Liver (tissue), 9 donors: Measurements from ENCODE around the gene HPCAL1. TPM values are rescaled to one million over a fixed set of nuclear protein-coding genes. Genes with fewer than 3 reads are reported as not detected.

Experiments used
- DNase-seq: peaks from one replicate; pipeline ENCODE4 v3.0.0-alpha.2; 2017; ENCODE audit warnings: low spot score
- H3K27ac ChIP-seq, 2 donors: one replicate each; pipeline ENCODE4 v1.7.0; 2013; ENCODE audit warnings: inconsistent platforms in 2 of 2, low read length in 2 of 2, control low read depth in 1 of 2, low read depth in 1 of 2, mild to moderate bottlenecking in 1 of 2
- H3K27me3 ChIP-seq, 4 donors: one replicate each; pipeline versions ENCODE4 v1.6.1 to v1.7.0; 2013; ENCODE audit warnings: low read length in 3 of 4, inconsistent platforms in 1 of 4, mild to moderate bottlenecking in 1 of 4, moderate library complexity in 1 of 4; ENCODE audit not compliant: control insufficient read depth in 4 of 4, insufficient read depth in 4 of 4
- H3K36me3 ChIP-seq, 4 donors: one replicate each; pipeline versions ENCODE4 v1.6.1 to v1.7.0; 2013; ENCODE audit warnings: low read length in 3 of 4, mild to moderate bottlenecking in 3 of 4, low read depth in 1 of 4, moderate library complexity in 1 of 4; ENCODE audit not compliant: control insufficient read depth in 4 of 4, insufficient read depth in 3 of 4
- H3K4me1 ChIP-seq, 4 donors: one replicate each; pipeline versions ENCODE4 v1.6.1 to v1.7.0; 2013; ENCODE audit warnings: low read length in 3 of 4, mild to moderate bottlenecking in 3 of 4, moderate library complexity in 1 of 4; ENCODE audit not compliant: control insufficient read depth in 4 of 4, insufficient read depth in 4 of 4
- H3K4me3 ChIP-seq, 3 donors: one replicate each; pipeline versions ENCODE4 v1.6.1 to v1.7.0; 2013; ENCODE audit warnings: low read length in 3 of 3, control low read depth in 1 of 3, low read depth in 1 of 3, mild to moderate bottlenecking in 1 of 3
- H3K9ac ChIP-seq, 2 donors: one replicate each; pipeline ENCODE4 v1.7.0; 2013; ENCODE audit warnings: low read length in 2 of 2, mild to moderate bottlenecking in 2 of 2, moderate library complexity in 2 of 2, control low read depth in 1 of 2, low read depth in 1 of 2
- H3K9me3 ChIP-seq, 4 donors: one replicate each; pipeline versions ENCODE4 v1.6.1 to v1.7.0; 2013; ENCODE audit warnings: low read length in 3 of 4; ENCODE audit not compliant: control insufficient read depth in 4 of 4
- EGR1 ChIP-seq, 2 donors: IDR thresholded peaks; 2 replicates each; pipeline ENCODE4 v1.6.1; 2016 to 2018; ENCODE audit warnings: antibody characterized with exemption in 2 of 2, low read depth in 2 of 2
- FOXA1 ChIP-seq: IDR thresholded peaks from 2 replicates; pipeline ENCODE4 v1.6.1; 2016; ENCODE audit warnings: antibody characterized with exemption
- FOXA2 ChIP-seq: IDR thresholded peaks from 2 replicates; pipeline ENCODE4 v1.6.1; 2016; ENCODE audit warnings: antibody characterized with exemption
- GABPA ChIP-seq, 2 donors: IDR thresholded peaks in 1 of 2; conservative IDR thresholded peaks in 1 of 2; 2 replicates each; pipeline ENCODE4 v1.6.1; 2016; ENCODE audit warnings: antibody characterized with exemption in 2 of 2, mild to moderate bottlenecking in 1 of 2, moderate library complexity in 1 of 2
- HNF4A ChIP-seq, 2 donors: conservative IDR thresholded peaks; 2 replicates each; pipeline ENCODE4 v1.6.1; 2016; ENCODE audit warnings: antibody characterized with exemption in 2 of 2, mild to moderate bottlenecking in 2 of 2
- HNF4G ChIP-seq: IDR thresholded peaks from 2 replicates; pipeline ENCODE4 v1.6.1; 2016; ENCODE audit warnings: antibody characterized with exemption
- JUND ChIP-seq, 2 donors: IDR thresholded peaks; 2 replicates each; pipeline ENCODE4 v1.6.1; 2016; ENCODE audit warnings: antibody characterized with exemption in 2 of 2
- NR2F2 ChIP-seq: IDR thresholded peaks from 2 replicates; pipeline ENCODE4 v1.6.1; 2016; ENCODE audit warnings: antibody characterized with exemption
- RAD21 ChIP-seq, 2 donors: IDR thresholded peaks; 2 replicates each; pipeline ENCODE4 v1.6.1; 2016; ENCODE audit warnings: antibody characterized with exemption in 2 of 2, mild to moderate bottlenecking in 2 of 2
- RXRA ChIP-seq, 2 donors: IDR thresholded peaks; 2 replicates each; pipeline ENCODE4 v1.6.1; 2017 to 2018; ENCODE audit warnings: antibody characterized with exemption in 2 of 2, mild to moderate bottlenecking in 1 of 2
- SP1 ChIP-seq: IDR thresholded peaks from 2 replicates; pipeline ENCODE4 v1.6.1; 2018; ENCODE audit warnings: antibody characterized with exemption, mild to moderate bottlenecking
- TAF1 ChIP-seq: conservative IDR thresholded peaks from 2 replicates; pipeline ENCODE4 v1.6.1; 2016; ENCODE audit warnings: antibody characterized with exemption, mild to moderate bottlenecking
- YY1 ChIP-seq: IDR thresholded peaks from 2 replicates; pipeline ENCODE4 v1.6.1; 2016; ENCODE audit warnings: antibody characterized with exemption, mild to moderate bottlenecking
- ZBTB33 ChIP-seq: IDR thresholded peaks from 2 replicates; pipeline ENCODE4 v1.6.1; 2016; ENCODE audit warnings: antibody characterized with exemption
- WGBS: extraction: QIAGEN DNeasy Blood & Tissue Kit; methylation state at CpG from one replicate; pipeline ENCODE4 v1.1.7; 2013; 5-methylcytosine and 5-hydroxymethylcytosine counted together
- polyA plus RNA-seq, 2 donors: library from polyadenylated mRNA; stranded (reverse) in 1 of 2; unstranded in 1 of 2; fragments of 200-250 nt in 1 of 2; fragments of >200 nt in 1 of 2; fragmentation: Nextera tagmentation in 1 of 2; extraction: Ambion mirVana in 1 of 2; gene quantifications; one replicate each; pipeline versions ENCODE4 v1.2.1 to v1.2.3, GENCODE V29; 2013 to 2015
- total RNA-seq, 2 donors: library from RNA; depleted of rRNA; stranded (reverse); fragments of >200 nt; gene quantifications; one replicate each; pipeline ENCODE4 v1.2.3, GENCODE V29; 2014
- TF ChIP-seq, protein P1 (sequence below): IDR thresholded peaks from 2 replicates; pipeline ENCODE4 v1.6.1; 2016; ENCODE audit warnings: antibody characterized with exemption, mild to moderate bottlenecking
- TF ChIP-seq, protein P2 (sequence below): IDR thresholded peaks from 2 replicates; pipeline ENCODE4 v1.6.1; 2016; ENCODE audit warnings: antibody characterized with exemption
- TF ChIP-seq, protein P3 (sequence below): IDR thresholded peaks from 2 replicates; pipeline ENCODE4 v1.6.1; 2016; ENCODE audit warnings: antibody characterized with exemption
- TF ChIP-seq, protein P4 (sequence below): fragments of 150-350 bp; IDR thresholded peaks from 2 replicates; pipeline ENCODE4 v1.5.1; 2017; ENCODE audit warnings: improper control_type of control experiment, low read depth, low read length; ENCODE audit not compliant: missing input control
- donor health status: healthy.
- donor health status: healthy.
- donor health status: healthy.
- donor health status: healthy.
- donor health status: healthy.

HPCAL1 gene
- total and polyA plus RNA-seq, 4 donors, result 17.3 to 27.9 (median 22.9) TPM

- H3K4me1 ChIP-seq, result peaks cover 20 to 56% (median 40%) of the 10 kb centered on the region in 4 donors
- WGBS, result 94% methylated on average over 1 of the region's 1 CpG
- no peak for TF ChIP-seq TAF1
- no peak for DNase-seq
- H3K4me3 ChIP-seq, result no peak overlapping the region
- no peak overlapping the region for H3K9ac ChIP-seq
- no peak overlapping the region for H3K27ac ChIP-seq
- H3K36me3 ChIP-seq, result no peaks in the 10 kb centered on the region
- no peaks in the 10 kb centered on the region for H3K9me3 ChIP-seq
- no peaks in the 10 kb centered on the region for H3K27me3 ChIP-seq
These were observed 67.7 kb downstream of the HPCAL1 start for GRCh38 chr2:10370390-10370789.

- Histone ChIP-seq H3K27me3 (no peaks in the 10 kb centered on the region), H3K27ac (no peak overlapping the region), H3K4me1 (peaks cover 16 to 51% (median 38%) of the 10 kb centered on the region in 4 donors), H3K4me3 (no peak overlapping the region), H3K36me3 (peaks cover 0 to 2% (median 0%) of the 10 kb centered on the region in 4 donors), H3K9ac (no peak overlapping the region), H3K9me3 (no peaks in the 10 kb centered on the region)
- DNase-seq, result peak; percentile 55
- peak; percentile 56 to 75 for TF ChIP-seq HNF4A (conservative IDR thresholded peaks at IDR 0.05)
- TF ChIP-seq, protein P1, sequence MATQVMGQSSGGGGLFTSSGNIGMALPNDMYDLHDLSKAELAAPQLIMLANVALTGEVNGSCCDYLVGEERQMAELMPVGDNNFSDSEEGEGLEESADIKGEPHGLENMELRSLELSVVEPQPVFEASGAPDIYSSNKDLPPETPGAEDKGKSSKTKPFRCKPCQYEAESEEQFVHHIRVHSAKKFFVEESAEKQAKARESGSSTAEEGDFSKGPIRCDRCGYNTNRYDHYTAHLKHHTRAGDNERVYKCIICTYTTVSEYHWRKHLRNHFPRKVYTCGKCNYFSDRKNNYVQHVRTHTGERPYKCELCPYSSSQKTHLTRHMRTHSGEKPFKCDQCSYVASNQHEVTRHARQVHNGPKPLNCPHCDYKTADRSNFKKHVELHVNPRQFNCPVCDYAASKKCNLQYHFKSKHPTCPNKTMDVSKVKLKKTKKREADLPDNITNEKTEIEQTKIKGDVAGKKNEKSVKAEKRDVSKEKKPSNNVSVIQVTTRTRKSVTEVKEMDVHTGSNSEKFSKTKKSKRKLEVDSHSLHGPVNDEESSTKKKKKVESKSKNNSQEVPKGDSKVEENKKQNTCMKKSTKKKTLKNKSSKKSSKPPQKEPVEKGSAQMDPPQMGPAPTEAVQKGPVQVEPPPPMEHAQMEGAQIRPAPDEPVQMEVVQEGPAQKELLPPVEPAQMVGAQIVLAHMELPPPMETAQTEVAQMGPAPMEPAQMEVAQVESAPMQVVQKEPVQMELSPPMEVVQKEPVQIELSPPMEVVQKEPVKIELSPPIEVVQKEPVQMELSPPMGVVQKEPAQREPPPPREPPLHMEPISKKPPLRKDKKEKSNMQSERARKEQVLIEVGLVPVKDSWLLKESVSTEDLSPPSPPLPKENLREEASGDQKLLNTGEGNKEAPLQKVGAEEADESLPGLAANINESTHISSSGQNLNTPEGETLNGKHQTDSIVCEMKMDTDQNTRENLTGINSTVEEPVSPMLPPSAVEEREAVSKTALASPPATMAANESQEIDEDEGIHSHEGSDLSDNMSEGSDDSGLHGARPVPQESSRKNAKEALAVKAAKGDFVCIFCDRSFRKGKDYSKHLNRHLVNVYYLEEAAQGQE, result no peak
- TF ChIP-seq, protein P2, sequence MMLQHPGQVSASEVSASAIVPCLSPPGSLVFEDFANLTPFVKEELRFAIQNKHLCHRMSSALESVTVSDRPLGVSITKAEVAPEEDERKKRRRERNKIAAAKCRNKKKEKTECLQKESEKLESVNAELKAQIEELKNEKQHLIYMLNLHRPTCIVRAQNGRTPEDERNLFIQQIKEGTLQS, result no peak
- TF ChIP-seq TAF1, result no peak
- no peak for TF ChIP-seq EGR1 (IDR thresholded peaks at IDR 0.05; ENCODE audit: low read depth in 2 of 2)
- no peak for TF ChIP-seq FOXA1
- TF ChIP-seq JUND (IDR thresholded peaks at IDR 0.05), result no peak
- TF ChIP-seq RXRA (IDR thresholded peaks at IDR 0.05), result peak; percentile 58 to 84
- TF ChIP-seq HNF4G, result no peak
- no peak for TF ChIP-seq ZBTB33
- TF ChIP-seq, protein P3, sequence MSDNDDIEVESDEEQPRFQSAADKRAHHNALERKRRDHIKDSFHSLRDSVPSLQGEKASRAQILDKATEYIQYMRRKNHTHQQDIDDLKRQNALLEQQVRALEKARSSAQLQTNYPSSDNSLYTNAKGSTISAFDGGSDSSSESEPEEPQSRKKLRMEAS, result no peak
- TF ChIP-seq NR2F2, result no peak
- TF ChIP-seq RAD21 (IDR thresholded peaks at IDR 0.05), result peak in 1 of 2 donors; percentile 53
- no peak for TF ChIP-seq FOXA2
- no peak for TF ChIP-seq YY1
- no peak for TF ChIP-seq GABPA (IDR thresholded peaks at IDR 0.05 in 1 of 2, conservative IDR thresholded peaks at IDR 0.05 in 1 of 2)
- TF ChIP-seq, protein P4, sequence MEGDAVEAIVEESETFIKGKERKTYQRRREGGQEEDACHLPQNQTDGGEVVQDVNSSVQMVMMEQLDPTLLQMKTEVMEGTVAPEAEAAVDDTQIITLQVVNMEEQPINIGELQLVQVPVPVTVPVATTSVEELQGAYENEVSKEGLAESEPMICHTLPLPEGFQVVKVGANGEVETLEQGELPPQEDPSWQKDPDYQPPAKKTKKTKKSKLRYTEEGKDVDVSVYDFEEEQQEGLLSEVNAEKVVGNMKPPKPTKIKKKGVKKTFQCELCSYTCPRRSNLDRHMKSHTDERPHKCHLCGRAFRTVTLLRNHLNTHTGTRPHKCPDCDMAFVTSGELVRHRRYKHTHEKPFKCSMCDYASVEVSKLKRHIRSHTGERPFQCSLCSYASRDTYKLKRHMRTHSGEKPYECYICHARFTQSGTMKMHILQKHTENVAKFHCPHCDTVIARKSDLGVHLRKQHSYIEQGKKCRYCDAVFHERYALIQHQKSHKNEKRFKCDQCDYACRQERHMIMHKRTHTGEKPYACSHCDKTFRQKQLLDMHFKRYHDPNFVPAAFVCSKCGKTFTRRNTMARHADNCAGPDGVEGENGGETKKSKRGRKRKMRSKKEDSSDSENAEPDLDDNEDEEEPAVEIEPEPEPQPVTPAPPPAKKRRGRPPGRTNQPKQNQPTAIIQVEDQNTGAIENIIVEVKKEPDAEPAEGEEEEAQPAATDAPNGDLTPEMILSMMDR, result no peak
- TF ChIP-seq SP1, result peak; percentile 49
- WGBS, result 53% methylated on average over 6 of the region's 6 CpGs
These were observed 68.2 kb downstream of the HPCAL1 start for GRCh38 chr2:10370895-10371294.
